B cell (primary cell): ENCODE data around the gene PHACTR2. TPM values are rescaled to one million over a fixed set of nuclear protein-coding genes. Genes with fewer than 3 reads are reported as not detected.

Experiments used
- ATAC-seq: fragments of 200-7000 bp; cut with Tn5 transposase; one replicate; pipeline ENCODE4 v1.10.0; 2021; ENCODE audit warnings: low read depth, mild to moderate bottlenecking, moderate number of reproducible peaks, moderate library complexity
- CTCF ChIA-PET: fragments of 350-600 bp; sonication (Branson Sonifier 250); formaldehyde crosslinking; loops from one replicate; lab custom pipeline; 2021; ENCODE audit warnings: antibody characterized with exemption, inconsistent platforms; lab: Charles Lee
- POLR2A ChIA-PET: fragments of 350-600 bp; sonication (Branson Sonifier 250); formaldehyde crosslinking; loops from one replicate; lab custom pipeline; 2021; ENCODE audit warnings: antibody characterized with exemption; lab: Charles Lee
- DNase-seq: peaks from one replicate; pipeline ENCODE4 v3.0.0; 2013
- H2AFZ ChIP-seq: 2 replicates; pipeline ENCODE4 v1.6.1; 2012; ENCODE audit warnings: mild to moderate bottlenecking, low read depth, low read length; ENCODE audit not compliant: insufficient read depth, poor library complexity, severe bottlenecking
- H3K27ac ChIP-seq, 2 donors: 1 replicate in 1 of 2; 2 replicates in 1 of 2; pipeline ENCODE4 v1.5.1; 2012 to 2013; ENCODE audit warnings: low read length in 2 of 2, mild to moderate bottlenecking in 2 of 2, moderate library complexity in 1 of 2
- H3K27me3 ChIP-seq, 4 experiments: fragments of 200-600 bp in 1 of 4; sonication (generic) in 1 of 4; replicated peaks in 1 of 4; 1 replicate in 2 of 4; 2 replicates in 2 of 4; pipeline versions ENCODE4 v1.6.1 to v1.7.0; 2013 to 2016; ENCODE audit warnings: low read length in 3 of 4, mild to moderate bottlenecking in 2 of 4, mixed read lengths in 1 of 4, moderate library complexity in 1 of 4; ENCODE audit not compliant: insufficient read depth in 4 of 4, control insufficient read depth in 3 of 4; ENCODE audit errors: control extremely low read depth in 1 of 4
- H3K36me3 ChIP-seq, 2 experiments: replicated peaks in 1 of 2; 1 replicate in 1 of 2; 2 replicates in 1 of 2; pipeline versions ENCODE4 v1.6.1 to v1.7.1; 2013; ENCODE audit warnings: low read length in 1 of 2; ENCODE audit not compliant: insufficient read depth in 2 of 2, control insufficient read depth in 1 of 2; ENCODE audit errors: control extremely low read depth in 1 of 2, extremely low read depth in 1 of 2
- H3K4me1 ChIP-seq, 2 donors: fragments of 200-600 bp in 1 of 2; sonication (generic) in 1 of 2; 1 replicate in 1 of 2; 2 replicates in 1 of 2; pipeline versions ENCODE4 v1.5.1 to v1.6.1; 2013 to 2017; ENCODE audit warnings: low read length in 2 of 2; ENCODE audit not compliant: control insufficient read depth in 2 of 2, insufficient read depth in 2 of 2
- H3K4me2 ChIP-seq: replicated peaks from 2 replicates; pipeline ENCODE3; 2012; ENCODE audit warnings: mild to moderate bottlenecking, low read depth, low read length; ENCODE audit not compliant: poor library complexity, severe bottlenecking
- H3K4me3 ChIP-seq, 5 experiments: fragments of 200-600 bp in 1 of 5; sonication (generic) in 1 of 5; 1 replicate in 3 of 5; 2 replicates in 2 of 5; pipeline versions ENCODE4 v1.5.1 to v1.7.0; 2011 to 2016; ENCODE audit warnings: low read length in 4 of 5, mild to moderate bottlenecking in 4 of 5, low read depth in 2 of 5, control low read depth in 1 of 5, moderate library complexity in 1 of 5; ENCODE audit not compliant: insufficient read depth in 1 of 5; ENCODE audit errors: control extremely low read depth in 1 of 5, extremely low read depth in 1 of 5
- H3K79me2 ChIP-seq: fragments of 200-600 bp; sonication (generic); one replicate; pipeline ENCODE4 v1.6.0; 2016; ENCODE audit warnings: low read length; ENCODE audit not compliant: control insufficient read depth, insufficient read depth
- H3K9ac ChIP-seq: fragments of 200-600 bp; sonication (generic); 2 replicates; pipeline ENCODE4 v1.6.1; 2017; ENCODE audit warnings: mild to moderate bottlenecking, low read length, moderate library complexity
- H3K9me3 ChIP-seq, 3 donors: one replicate each; pipeline versions ENCODE4 v1.6.1 to v1.7.1; 2013; ENCODE audit warnings: low read length in 2 of 3; ENCODE audit not compliant: control insufficient read depth in 2 of 3, insufficient read depth in 1 of 3; ENCODE audit errors: control extremely low read depth in 1 of 3
- H4K20me1 ChIP-seq: 2 replicates; pipeline ENCODE4 v1.6.0; 2012; ENCODE audit warnings: mild to moderate bottlenecking, low read length; ENCODE audit not compliant: insufficient read depth, control insufficient read depth, poor library complexity, severe bottlenecking
- H3K27ac Mint-ChIP-seq: one replicate; pipeline ENCODE4 v1.8.0; 2021; ENCODE audit warnings: mixed read lengths
- H3K27me3 Mint-ChIP-seq: one replicate; pipeline ENCODE4 v1.8.0; 2021; ENCODE audit warnings: mixed read lengths
- H3K4me1 Mint-ChIP-seq: one replicate; pipeline ENCODE4 v1.8.0; 2021; ENCODE audit warnings: mixed read lengths
- H3K4me3 Mint-ChIP-seq: one replicate; pipeline ENCODE4 v1.8.0; 2021; ENCODE audit warnings: mixed read lengths
- H3K9me3 Mint-ChIP-seq: one replicate; pipeline ENCODE4 v1.8.0; 2022; ENCODE audit warnings: mixed read lengths; ENCODE audit not compliant: insufficient read depth
- CTCF ChIP-seq: fragments of 200-600 bp; IDR thresholded peaks from one replicate; pipeline ENCODE4 v1.8.0; 2022; ENCODE audit warnings: antibody characterized with exemption, mild to moderate bottlenecking
- EZH2 ChIP-seq: IDR thresholded peaks from 2 replicates; pipeline ENCODE4 v1.6.1; 2012; ENCODE audit warnings: borderline replicate concordance, low read depth, mild to moderate bottlenecking, moderate library complexity, low read length; ENCODE audit not compliant: insufficient read depth, poor library complexity, severe bottlenecking
- WGBS: methylation state at CpG from one replicate; pipeline ENCODE4 v1.1.5; 2013; ENCODE audit warnings: missing lambda C conversion rate; ENCODE audit not compliant: insufficient coverage; 5-methylcytosine and 5-hydroxymethylcytosine counted together
- intact Hi-C: fragments of 100-400 bp; cut with micrococcal nuclease; formaldehyde crosslinking; loops from one replicate; pipeline ENCODE4 v1.10.0; 2022
- polyA plus RNA-seq: library from polyadenylated mRNA; depleted of rRNA; stranded (reverse); fragments of >200 nt; gene quantifications from 2 replicates; pipeline ENCODE4 v1.2.3, GENCODE V29; 2012
- total RNA-seq, 2 donors: library from RNA; stranded (reverse); fragments of 120-200 nt in 1 of 2; gene quantifications; 1 replicate in 1 of 2; 2 replicates in 1 of 2; pipeline versions ENCODE4 v1.2.3 to v1.2.4, GENCODE V29; 2013 to 2022

Gene PHACTR2
- total and polyA plus RNA-seq, 2 donors (not counting 1 experiment from before 2014, with no cell fraction given) = 1.1 to 10.6 TPM

- intact Hi-C loops = no loop called here
- Mint-ChIP-seq H3K4me1 (peaks cover 9% of the 10 kb centered on the region), H3K27ac (no peak overlapping the region), H3K27me3 (no peaks in the 10 kb centered on the region), H3K4me3 (no peak overlapping the region), H3K9me3 (no peaks in the 10 kb centered on the region)
- H4K20me1 ChIP-seq = no peaks in the 10 kb centered on the region
- H3K27ac ChIP-seq = no peak overlapping the region
- CTCF ChIA-PET = no interaction called here
- H3K4me1 ChIP-seq = peaks cover 2 to 3% of the 10 kb centered on the region in 2 donors
- H3K36me3 ChIP-seq = no peaks in the 10 kb centered on the region
- no peak for ATAC-seq
- POLR2A ChIA-PET = no interaction called here
- no peak for TF ChIP-seq EZH2
- TF ChIP-seq CTCF = no peak
- no peaks in the 10 kb centered on the region for H3K27me3 ChIP-seq
- H3K9me3 ChIP-seq = no peaks in the 10 kb centered on the region
- no peak overlapping the region for H3K4me2 ChIP-seq
- DNase-seq = no peak
- no CpG with 5 or more reads among the region's 2 CpGs for WGBS
- H3K4me3 ChIP-seq = no peak overlapping the region
- no peak overlapping the region for H3K9ac ChIP-seq
- H3K79me2 ChIP-seq = no peaks in the 10 kb centered on the region
- no peak overlapping the region for H2AFZ ChIP-seq
These were observed 19.5 kb downstream of the PHACTR2 start for GRCh38 chr6:143697076-143697800.

- Histone ChIP-seq H3K79me2 (no peaks in the 10 kb centered on the region), H3K4me1 (peaks cover 2 to 3% of the 10 kb centered on the region in 2 donors), H3K4me3 (no peak overlapping the region), H3K36me3 (no peaks in the 10 kb centered on the region), H3K9me3 (no peaks in the 10 kb centered on the region), H4K20me1 (no peaks in the 10 kb centered on the region), H3K27ac (no peak overlapping the region), H3K27me3 (no peaks in the 10 kb centered on the region), H3K9ac (no peak overlapping the region), H3K4me2 (no peak overlapping the region), H2AFZ (no peak overlapping the region)
- no peaks in the 10 kb centered on the region for H3K9me3 Mint-ChIP-seq
- intact Hi-C loops = no loop called here
- H3K27me3 Mint-ChIP-seq = no peaks in the 10 kb centered on the region
- H3K27ac Mint-ChIP-seq = no peak overlapping the region
- H3K4me1 Mint-ChIP-seq = peaks cover 9% of the 10 kb centered on the region
- WGBS = no CpG with 5 or more reads among the region's 3 CpGs
- CTCF ChIA-PET = no interaction called here
- TF ChIP-seq EZH2 = no peak
- TF ChIP-seq CTCF = no peak
- no peak for DNase-seq
- no peak for ATAC-seq
- POLR2A ChIA-PET = no interaction called here
- no peak overlapping the region for H3K4me3 Mint-ChIP-seq
These were observed 20.6 kb downstream of the PHACTR2 start for GRCh38 chr6:143698329-143698728.
